NCI-H748 treated with DMSO at 0.1 percent for 48 hours (cell line): ENCODE measurements around the gene RHNO1.

Experiments
- DNase-seq: peaks from one replicate; lab custom pipeline; 2025; lab: John Stamatoyannopoulos, UW

RHNO1 gene

DNA sequence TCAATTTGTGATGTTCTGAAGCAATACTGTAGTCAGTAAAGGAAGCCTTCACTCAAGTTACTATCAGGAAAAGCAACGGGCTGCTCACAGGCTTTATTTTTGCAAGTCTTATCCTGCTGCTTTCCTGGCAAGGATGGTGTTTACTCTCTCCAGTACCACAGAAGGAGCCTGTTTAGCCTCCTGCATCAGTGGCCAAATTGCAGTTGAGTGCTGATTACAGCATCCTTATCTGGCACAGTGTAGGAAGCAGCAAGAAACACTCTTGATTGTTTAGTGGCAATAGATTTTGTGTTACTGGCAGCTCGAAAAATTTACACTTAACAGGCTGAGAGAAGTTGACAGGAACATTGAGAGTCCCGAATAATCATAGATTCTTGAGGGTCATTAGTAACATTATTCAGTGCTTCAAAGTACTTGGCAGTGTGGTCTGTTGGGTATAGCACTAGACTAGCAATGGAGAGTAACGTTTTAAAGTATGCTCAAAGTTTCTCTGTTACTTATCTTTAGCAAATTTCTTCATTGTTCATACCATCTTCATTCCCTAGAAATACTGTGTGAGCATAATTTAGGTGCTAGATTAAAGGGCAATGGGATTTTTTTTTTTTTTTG is 25.4 kb downstream of the RHNO1 start:
- no peak for DNase-seq

DNA sequence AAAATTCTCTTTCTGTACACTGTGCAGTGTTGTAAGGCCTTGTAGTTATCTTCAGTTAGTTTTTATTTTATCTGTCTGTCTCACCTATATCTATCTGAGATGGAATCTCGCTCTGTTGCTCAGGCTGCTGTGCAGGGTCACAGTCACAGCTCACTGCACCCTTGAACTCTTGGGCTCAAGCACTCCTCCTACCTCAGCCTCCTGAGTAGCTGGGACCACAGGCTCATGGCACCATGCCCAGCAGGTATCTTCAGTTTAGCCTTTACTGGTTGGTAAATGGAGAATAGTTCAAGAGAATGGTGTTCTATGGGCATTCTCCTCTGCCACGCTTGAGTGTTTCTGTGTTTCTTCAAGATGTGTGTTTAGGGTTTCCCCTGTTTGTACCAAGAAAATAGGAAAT is 27.2 kb downstream of the RHNO1 start:
- DNase-seq: no peak

DNA sequence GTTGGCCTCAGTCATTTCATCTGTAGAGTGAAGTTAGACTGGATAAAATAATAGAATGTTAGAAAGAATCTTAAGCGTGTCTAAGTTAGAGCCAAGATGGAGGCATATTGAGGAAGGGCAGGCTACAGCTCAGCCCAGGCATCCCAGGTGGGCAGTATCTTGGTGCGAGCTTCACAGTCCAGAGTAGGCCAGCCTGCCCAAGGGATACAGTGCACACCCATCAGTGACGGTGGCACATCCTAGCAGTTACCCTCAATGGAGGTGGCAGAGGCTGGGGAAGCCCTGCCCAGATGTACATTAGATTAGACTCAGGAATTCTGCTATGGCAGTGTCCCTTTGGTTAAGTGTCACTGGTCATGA is 35.2 kb downstream of the RHNO1 start:
- DNase-seq: no peak

DNA sequence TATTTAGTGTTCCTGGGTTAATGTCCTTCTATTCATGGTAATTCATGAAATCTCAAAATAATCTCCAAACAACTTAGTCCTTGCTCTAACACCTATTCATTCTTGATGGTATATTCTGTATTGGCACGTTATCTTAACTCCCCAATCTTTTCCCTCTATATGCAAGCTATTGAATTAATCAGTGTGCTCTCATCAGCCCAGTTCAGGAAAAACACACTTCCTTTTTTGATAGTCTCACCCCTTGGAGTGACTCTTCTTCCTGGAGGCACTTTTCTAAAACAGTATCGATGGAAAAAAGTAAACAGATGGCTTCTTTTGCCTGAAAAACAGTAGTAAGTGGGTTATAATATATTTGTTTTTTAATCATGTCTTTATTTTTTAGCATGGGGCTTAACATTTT is 42.2 kb downstream of the RHNO1 start:
- DNase-seq: no peak

DNA sequence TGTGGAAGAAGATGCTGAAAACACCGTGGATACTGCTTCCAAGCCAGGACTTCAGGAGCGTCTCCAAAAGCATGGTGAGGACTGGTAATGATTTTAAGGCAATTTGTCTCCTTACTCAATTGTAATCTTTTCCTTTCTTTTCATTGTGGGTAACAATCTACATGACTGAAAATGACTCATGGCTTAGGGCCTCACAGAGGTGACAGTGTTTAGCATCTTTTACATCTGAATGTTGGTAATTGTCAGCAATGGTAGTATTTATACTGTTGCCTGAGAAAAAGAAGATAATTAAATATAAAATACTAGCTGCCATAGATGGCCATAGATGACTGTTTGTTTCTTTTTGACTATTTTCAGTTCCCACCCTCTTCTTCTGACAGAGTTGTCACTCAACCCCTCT is 45.3 kb downstream of the RHNO1 start:
- DNase-seq: no peak

DNA sequence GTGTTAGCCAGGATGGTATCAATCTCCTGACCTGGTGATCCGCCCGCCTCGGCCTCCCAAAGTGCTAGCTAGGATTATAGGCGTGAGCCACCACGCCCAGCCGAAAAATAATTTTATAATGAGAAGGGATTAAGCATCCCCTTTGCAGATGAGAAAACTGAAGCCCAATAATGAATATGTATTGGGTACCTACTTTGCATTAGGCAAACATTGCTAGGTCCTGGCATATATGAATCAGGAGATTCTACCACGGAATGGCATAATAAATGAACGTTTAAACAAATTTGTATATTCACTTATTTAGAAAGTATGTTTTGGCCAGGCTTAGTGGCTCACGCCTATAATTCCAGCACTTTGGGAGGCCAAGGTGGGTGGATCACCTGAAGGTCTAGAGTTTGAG is 46.0 kb downstream of the RHNO1 start:
- DNase-seq: no peak

- no peak for DNase-seq
Observed at GRCh38 chr12:2924019-2924418, 47.0 kb downstream of the RHNO1 start.

- no peak for DNase-seq
Observed at GRCh38 chr12:2925322-2925995, 48.4 kb downstream of the RHNO1 start.

- no peak for DNase-seq
Observed at GRCh38 chr12:2930865-2931264, 53.8 kb downstream of the RHNO1 start.

GRCh38 chr12:2933586-2933985 is 56.6 kb downstream of the RHNO1 start:
- DNase-seq: no peak

GRCh38 chr12:2934371-2934770 is 57.3 kb downstream of the RHNO1 start:
- no peak for DNase-seq

- DNase-seq: no peak
Observed at GRCh38 chr12:2936301-2936700, 59.3 kb downstream of the RHNO1 start.

GRCh38 chr12:2937500-2937899 is 60.5 kb downstream of the RHNO1 start:
- DNase-seq: no peak
